Fibroblast of lung (primary cell): ENCODE results near the gene USP32. TPM values are rescaled to one million over a fixed set of nuclear protein-coding genes. Genes with fewer than 3 reads are reported as not detected.

ENCODE experiments used
- DNase-seq, 2 donors: peaks; one replicate each; pipeline versions ENCODE4 v3.0.0 to v3.0.0-alpha.2; 2010; ENCODE audit warnings: low read depth in 2 of 2
- H2AFZ ChIP-seq: 2 replicates; pipeline ENCODE4 v1.5.1; 2012; ENCODE audit warnings: low read length, control low read depth, inconsistent platforms
- H3K27ac ChIP-seq: 2 replicates; pipeline ENCODE4 v1.5.1; 2011; ENCODE audit warnings: low read length, control low read depth; ENCODE audit not compliant: insufficient read depth
- H3K27me3 ChIP-seq: 2 replicates; pipeline ENCODE4 v1.5.1; 2011; ENCODE audit warnings: mild to moderate bottlenecking, low read length; ENCODE audit not compliant: control insufficient read depth, insufficient read depth
- H3K36me3 ChIP-seq: 2 replicates; pipeline ENCODE4 v1.5.1; 2011; ENCODE audit warnings: low read length; ENCODE audit not compliant: control insufficient read depth, insufficient read depth
- H3K4me1 ChIP-seq: 2 replicates; pipeline ENCODE4 v1.5.1; 2011; ENCODE audit warnings: low read length; ENCODE audit not compliant: control insufficient read depth, insufficient read depth; ENCODE audit errors: extremely low read depth
- H3K4me2 ChIP-seq: 2 replicates; pipeline ENCODE4 v1.5.1; 2011; ENCODE audit warnings: low read length, control low read depth; ENCODE audit not compliant: insufficient read depth; ENCODE audit errors: extremely low read depth
- H3K4me3 ChIP-seq, 4 experiments: fragments of 200-600 bp in 1 of 4; sonication (generic) in 1 of 4; replicated peaks in 1 of 4; 2 replicates each; pipeline ENCODE4 v1.5.1; 2011 to 2016; ENCODE audit warnings: low read length in 4 of 4, low read depth in 3 of 4, mild to moderate bottlenecking in 3 of 4, control low read depth in 2 of 4, inconsistent platforms in 1 of 4, mixed read lengths in 1 of 4; ENCODE audit not compliant: insufficient read depth in 1 of 4; ENCODE audit errors: control extremely low read depth in 1 of 4
- H3K79me2 ChIP-seq: 2 replicates; pipeline ENCODE4 v1.5.1; 2012; ENCODE audit warnings: mild to moderate bottlenecking, low read length, inconsistent platforms; ENCODE audit not compliant: control insufficient read depth, insufficient read depth
- H3K9ac ChIP-seq: 2 replicates; pipeline ENCODE4 v1.5.1; 2011; ENCODE audit warnings: mild to moderate bottlenecking, low read length, control low read depth; ENCODE audit not compliant: insufficient read depth
- H3K9me3 ChIP-seq: 2 replicates; pipeline ENCODE4 v1.5.1; 2012; ENCODE audit warnings: low read depth, low read length; ENCODE audit not compliant: control insufficient read depth, insufficient read depth
- H4K20me1 ChIP-seq: 2 replicates; pipeline ENCODE4 v1.5.1; 2011; ENCODE audit warnings: low read length; ENCODE audit not compliant: control insufficient read depth, insufficient read depth; ENCODE audit errors: extremely low read depth
- CTCF ChIP-seq, 2 donors: IDR thresholded peaks in 1 of 2; conservative IDR thresholded peaks in 1 of 2; 1 replicate in 1 of 2; 2 replicates in 1 of 2; pipeline ENCODE4 v1.5.1; 2011 to 2012; ENCODE audit warnings: low read length in 2 of 2, control low read depth in 1 of 2, inconsistent platforms in 1 of 2, low read depth in 1 of 2, mild to moderate bottlenecking in 1 of 2
- EZH2 ChIP-seq: IDR thresholded peaks from 2 replicates; pipeline ENCODE4 v1.5.1; 2012; ENCODE audit warnings: low read length, control low read depth, mild to moderate bottlenecking; ENCODE audit errors: missing control alignments
- polyA plus RNA-seq, 2 donors: library from polyadenylated mRNA; depleted of rRNA in 1 of 2; stranded (reverse) in 1 of 2; unstranded in 1 of 2; fragments of >200 nt; gene quantifications; 2 replicates each; pipeline ENCODE4 v1.2.1, GENCODE V29; 2011 to 2012; ENCODE audit warnings: missing spikeins in 1 of 2
- total RNA-seq: library from RNA; depleted of rRNA; stranded (reverse); fragments of >200 nt; gene quantifications from 2 replicates; pipeline ENCODE4 v1.2.1, GENCODE V29; 2014

The USP32 gene
- total and polyA plus RNA-seq, 2 donors (not counting 1 experiment from before 2014, with no cell fraction given), result 40.1 to 82.7 TPM

GRCh38 chr17:60352569-60352968, 39.4 kb downstream of the USP32 start:
- no peak overlapping the region for H2AFZ ChIP-seq
- TF ChIP-seq CTCF (conservative IDR thresholded peaks at IDR 0.05 in 1 of 2, IDR thresholded peaks at IDR 0.05 in 1 of 2; ENCODE audit: low read depth in 1 of 2, low read length in 2 of 2), result no peak
- no peak for TF ChIP-seq EZH2
- H3K4me2 ChIP-seq, result no peak overlapping the region
- peaks cover 2% of the 10 kb centered on the region for H4K20me1 ChIP-seq
- H3K9me3 ChIP-seq, result no peaks in the 10 kb centered on the region
- H3K9ac ChIP-seq, result no peak overlapping the region
- DNase-seq, result no peak
- no peaks in the 10 kb centered on the region for H3K36me3 ChIP-seq
- no peak overlapping the region for H3K27ac ChIP-seq
- peaks cover 63% of the 10 kb centered on the region for H3K79me2 ChIP-seq
- H3K27me3 ChIP-seq, result no peaks in the 10 kb centered on the region
- H3K4me3 ChIP-seq, result no peak overlapping the region
- peaks cover 6% of the 10 kb centered on the region for H3K4me1 ChIP-seq

DNA sequence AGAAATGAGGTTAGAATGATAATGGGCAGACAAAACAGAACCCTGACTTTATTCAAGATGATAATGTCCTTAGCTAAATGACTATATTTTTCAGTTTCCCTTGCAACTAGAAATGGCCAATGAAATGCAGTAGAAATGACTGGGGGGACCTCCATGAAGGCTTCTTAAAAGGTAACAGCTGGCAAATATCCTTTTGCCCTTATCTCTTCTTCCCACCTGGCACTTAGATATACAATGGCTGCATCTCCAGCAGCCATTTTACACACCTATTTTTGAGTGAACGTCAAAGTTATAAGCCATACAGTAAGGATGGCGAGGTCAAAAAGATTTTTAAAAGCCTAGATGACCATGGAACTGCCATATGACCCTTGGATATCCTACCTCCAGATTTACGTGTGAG, 39.9 kb downstream of the USP32 start:
- H3K9ac ChIP-seq, result no peak overlapping the region
- H3K27ac ChIP-seq, result no peak overlapping the region
- no peak overlapping the region for H3K4me3 ChIP-seq
- no peak overlapping the region for H2AFZ ChIP-seq
- no peak overlapping the region for H3K4me2 ChIP-seq
- no peak for DNase-seq
- no peaks in the 10 kb centered on the region for H3K9me3 ChIP-seq
- H3K4me1 ChIP-seq, result peaks cover 6% of the 10 kb centered on the region
- H3K36me3 ChIP-seq, result no peaks in the 10 kb centered on the region
- H4K20me1 ChIP-seq, result peaks cover 2% of the 10 kb centered on the region
- TF ChIP-seq CTCF (conservative IDR thresholded peaks at IDR 0.05 in 1 of 2, IDR thresholded peaks at IDR 0.05 in 1 of 2; ENCODE audit: low read depth in 1 of 2, low read length in 2 of 2) (no peak), EZH2 (no peak)
- no peaks in the 10 kb centered on the region for H3K27me3 ChIP-seq
- peaks cover 64% of the 10 kb centered on the region for H3K79me2 ChIP-seq

DNA sequence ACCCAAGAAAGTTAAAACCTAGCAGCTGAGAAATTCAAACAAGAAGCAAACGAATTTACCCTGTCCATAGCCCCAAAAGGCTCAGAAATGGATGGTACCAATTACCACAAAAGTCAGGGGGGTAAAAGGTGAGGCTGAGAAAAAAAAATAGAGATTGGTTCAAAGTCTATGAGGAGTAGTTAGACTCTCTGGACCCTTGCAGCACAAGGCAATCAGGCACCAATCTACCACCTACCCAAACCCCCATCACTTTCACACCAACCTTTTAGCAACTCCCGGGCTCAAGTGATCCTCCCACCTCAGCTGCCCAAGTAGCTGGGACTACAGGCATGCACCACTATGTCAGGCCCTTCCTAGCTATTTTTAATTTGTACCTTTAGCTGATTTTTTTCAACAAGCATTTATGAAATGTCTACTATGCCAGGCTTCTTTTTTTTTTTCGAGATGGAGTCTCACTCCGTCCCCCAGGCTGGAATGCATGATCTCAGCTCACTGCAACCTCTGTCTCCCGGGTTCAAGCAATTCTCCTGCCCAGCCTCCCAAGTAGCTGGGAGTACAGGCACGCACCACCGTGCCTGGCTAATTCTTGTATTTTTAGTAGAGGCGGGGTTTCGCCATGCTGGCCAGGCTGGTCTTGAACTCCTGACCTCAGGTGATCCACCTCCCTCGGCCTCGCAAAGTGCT, 40.8 kb downstream of the USP32 start:
- no peak overlapping the region for H2AFZ ChIP-seq
- peaks cover 6% of the 10 kb centered on the region for H3K4me1 ChIP-seq
- H3K27me3 ChIP-seq, result no peaks in the 10 kb centered on the region
- TF ChIP-seq EZH2 (no peak), CTCF (conservative IDR thresholded peaks at IDR 0.05 in 1 of 2, IDR thresholded peaks at IDR 0.05 in 1 of 2; ENCODE audit: low read depth in 1 of 2, low read length in 2 of 2) (no peak)
- no peak for DNase-seq
- H3K4me3 ChIP-seq, result no peak overlapping the region
- no peak overlapping the region for H3K27ac ChIP-seq
- H3K9me3 ChIP-seq, result no peaks in the 10 kb centered on the region
- no peak overlapping the region for H3K4me2 ChIP-seq
- H3K79me2 ChIP-seq, result peaks cover 64% of the 10 kb centered on the region
- no peak overlapping the region for H3K9ac ChIP-seq
- peaks cover 2% of the 10 kb centered on the region for H4K20me1 ChIP-seq
- H3K36me3 ChIP-seq, result no peaks in the 10 kb centered on the region
